Left ventricle myocardium inferior (tissue), 1 donor: ENCODE measurements around the gene PHLDB2. TPM values are rescaled to one million over a fixed set of nuclear protein-coding genes. Genes with fewer than 3 reads are reported as not detected.

Experiments used
- DNase-seq: peaks from one replicate; pipeline ENCODE4 v3.0.0-alpha.2; 2020
- H3K27ac ChIP-seq: fragments of 200-600 bp; replicated peaks from 2 replicates; pipeline ENCODE4 v1.8.0; 2021
- H3K27me3 ChIP-seq: fragments of 200-600 bp; 2 replicates; pipeline ENCODE4 v1.8.0; 2021; ENCODE audit warnings: low read depth
- H3K36me3 ChIP-seq: fragments of 200-600 bp; 2 replicates; pipeline ENCODE4 v1.8.0; 2021
- H3K4me1 ChIP-seq: fragments of 200-600 bp; 2 replicates; pipeline ENCODE4 v1.8.0; 2021
- H3K4me3 ChIP-seq: fragments of 200-600 bp; 2 replicates; pipeline ENCODE4 v1.8.0; 2021; ENCODE audit warnings: mild to moderate bottlenecking, moderate library complexity
- H3K9me3 ChIP-seq: fragments of 200-600 bp; replicated peaks from 2 replicates; pipeline ENCODE4 v1.8.0; 2021
- CTCF ChIP-seq: fragments of 200-600 bp; IDR thresholded peaks from 2 replicates; pipeline ENCODE4 v1.8.0; 2021; ENCODE audit warnings: antibody characterized with exemption, mild to moderate bottlenecking, borderline replicate concordance
- intact Hi-C: fragments of 100-400 bp; cut with micrococcal nuclease; formaldehyde crosslinking; loops from one replicate; pipeline ENCODE4 v1.11.0; 2022
- total RNA-seq: library from RNA; stranded (reverse); fragmentation: NEBNext Ultra II Directional; extraction: Animal tissue kit (Norgen Biotek cat#: 25700); gene quantifications from one replicate; pipeline ENCODE4 v1.2.1, GENCODE V29; 2021
- donor health status: DM: no; HTN: yes; CAD: no; lungs with severe emphysema.

Gene PHLDB2
- total RNA-seq, 1 donor from 2014 or later, result 89.3 TPM

DNA sequence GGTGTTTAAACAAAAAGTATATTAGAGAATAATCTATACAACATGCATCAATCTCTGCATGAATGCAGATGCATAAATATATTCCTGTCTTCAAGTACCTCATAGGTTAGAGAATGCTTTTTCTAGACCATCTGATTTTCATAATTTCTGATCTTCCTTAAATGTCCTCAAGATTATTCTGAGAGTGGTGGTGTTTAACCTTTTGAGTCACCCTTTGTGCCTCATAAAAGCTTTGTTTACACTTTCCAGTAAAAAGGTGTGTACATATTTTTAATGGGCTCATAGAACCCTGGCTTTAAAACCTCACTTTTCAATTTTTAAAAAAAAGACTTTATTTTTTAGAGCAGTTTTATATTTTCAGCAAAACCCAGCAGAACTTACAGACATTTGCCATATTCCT, 78.8 kb downstream of the PHLDB2 start:
- TF ChIP-seq CTCF, result no peak
- Histone ChIP-seq H3K4me1 (peaks cover 30% of the 10 kb centered on the region), H3K27me3 (no peaks in the 10 kb centered on the region), H3K27ac (no peak overlapping the region), H3K36me3 (peaks cover 45% of the 10 kb centered on the region), H3K9me3 (no peaks in the 10 kb centered on the region), H3K4me3 (no peak overlapping the region)
- DNase-seq, result no peak
- intact Hi-C loops, result no loop called here

DNA sequence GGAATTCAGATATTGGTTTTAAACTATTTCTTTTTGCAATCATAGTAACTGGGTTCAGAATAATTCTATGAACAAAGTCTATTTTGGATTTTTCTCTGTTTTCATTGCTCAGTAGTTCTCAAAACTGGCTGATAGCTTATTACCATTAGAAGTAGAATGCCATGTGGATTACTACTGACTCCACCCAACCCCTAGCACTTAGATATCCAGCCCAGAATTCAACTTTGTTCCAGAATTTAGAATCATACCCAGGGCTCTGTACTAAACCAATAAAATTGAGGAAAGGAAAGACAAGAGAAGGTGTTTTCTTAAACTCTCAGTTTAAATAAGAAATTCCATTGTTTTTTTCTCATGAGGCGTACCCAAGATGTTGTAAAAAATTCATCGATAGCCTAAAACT, 80.8 kb downstream of the PHLDB2 start:
- intact Hi-C loops, result no loop called here
- Histone ChIP-seq H3K27me3 (no peaks in the 10 kb centered on the region), H3K9me3 (no peaks in the 10 kb centered on the region), H3K36me3 (peaks cover 61% of the 10 kb centered on the region), H3K4me1 (peaks cover 13% of the 10 kb centered on the region), H3K4me3 (no peak overlapping the region), H3K27ac (no peak overlapping the region)
- no peak for TF ChIP-seq CTCF
- DNase-seq, result no peak

GRCh38 chr3:111943533-111943932, 84.5 kb downstream of the PHLDB2 start:
- Histone ChIP-seq H3K4me1 (peaks cover 10% of the 10 kb centered on the region), H3K4me3 (no peak overlapping the region), H3K27me3 (no peaks in the 10 kb centered on the region), H3K27ac (no peak overlapping the region), H3K9me3 (no peaks in the 10 kb centered on the region), H3K36me3 (peaks cover 87% of the 10 kb centered on the region)
- intact Hi-C loops, result no loop called here
- TF ChIP-seq CTCF, result no peak
- DNase-seq, result no peak

GRCh38 chr3:111944372-111944771, 85.3 kb downstream of the PHLDB2 start:
- no peaks in the 10 kb centered on the region for H3K27me3 ChIP-seq
- H3K4me3 ChIP-seq, result no peak overlapping the region
- H3K36me3 ChIP-seq, result peaks cover 87% of the 10 kb centered on the region
- H3K27ac ChIP-seq, result no peak overlapping the region
- H3K4me1 ChIP-seq, result peaks cover 10% of the 10 kb centered on the region
- intact Hi-C loops, result no loop called here
- no peak for DNase-seq
- no peaks in the 10 kb centered on the region for H3K9me3 ChIP-seq
- no peak for TF ChIP-seq CTCF

- no peaks in the 10 kb centered on the region for H3K27me3 ChIP-seq
- H3K27ac ChIP-seq, result no peak overlapping the region
- no peak overlapping the region for H3K4me3 ChIP-seq
- no peak for DNase-seq
- H3K4me1 ChIP-seq, result peaks cover 15% of the 10 kb centered on the region
- no peak for TF ChIP-seq CTCF
- H3K9me3 ChIP-seq, result no peaks in the 10 kb centered on the region
- H3K36me3 ChIP-seq, result peaks cover 78% of the 10 kb centered on the region
- intact Hi-C loops, result no loop called here
Observed at GRCh38 chr3:111947231-111947630, 88.2 kb downstream of the PHLDB2 start.

DNA sequence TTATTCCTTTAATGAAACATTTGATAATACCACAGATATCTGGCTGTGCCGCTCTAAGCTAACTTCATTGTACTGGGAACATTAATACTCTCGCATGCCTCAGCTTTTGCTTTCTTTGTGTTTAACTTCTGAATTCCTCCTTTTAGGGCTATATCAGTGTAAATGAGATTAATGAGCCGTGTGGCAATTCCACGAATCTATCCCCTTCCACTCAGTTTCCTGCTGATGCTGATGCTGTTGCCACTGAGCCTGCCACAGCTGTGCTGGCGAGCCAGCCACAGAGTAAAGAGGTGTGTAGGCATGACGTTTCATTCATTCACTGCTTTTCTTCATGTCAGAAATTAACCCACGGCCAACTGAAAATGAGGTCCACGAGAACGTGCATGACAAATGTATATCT, 89.7 kb downstream of the PHLDB2 start:
- H3K36me3 ChIP-seq, result peaks cover 82% of the 10 kb centered on the region
- no peak overlapping the region for H3K4me3 ChIP-seq
- intact Hi-C loops, result no loop called here
- H3K4me1 ChIP-seq, result peaks cover 30% of the 10 kb centered on the region
- no peak for TF ChIP-seq CTCF
- H3K9me3 ChIP-seq, result no peaks in the 10 kb centered on the region
- no peak for DNase-seq
- H3K27me3 ChIP-seq, result no peaks in the 10 kb centered on the region
- H3K27ac ChIP-seq, result no peak overlapping the region
